OCI-LY3 (cell line): Measurements from ENCODE around the gene GNA12.

Experiments
- CTCF ChIP-seq: fragments of 200-600, 300-600 bp; sonication (generic); IDR thresholded peaks from 2 replicates; pipeline ENCODE4 v1.5.1; 2014; ENCODE audit warnings: antibody characterized with exemption, low read length, low read depth
- EZH2phosphoT487 ChIP-seq: fragments of 200-600 bp; shearing (Covaris generic); IDR thresholded peaks from 2 replicates; pipeline ENCODE4 v1.6.1; 2018; ENCODE audit warnings: antibody characterized with exemption, mixed run types, low read depth

- TF ChIP-seq CTCF (no peak), EZH2phosphoT487 (no peak)
Measured at GRCh38 chr7:2717293-2718261, 126.5 kb downstream of the GNA12 start.
